SK-N-SH (cell line): Measurements from ENCODE around the gene P2RX4. TPM values are rescaled to one million over a fixed set of nuclear protein-coding genes. Genes with fewer than 3 reads are reported as not detected.

Experiments used
- CTCF ChIA-PET: fragments of 300-600, 350-600 bp; formaldehyde crosslinking; extraction: SDS; loops from one replicate; lab custom pipeline; 2021; lab: Yijun Ruan, JAX
- POLR2A ChIA-PET: fragments of 350-600 bp; sonication (Branson Sonifier 250); formaldehyde crosslinking; extraction: SDS; loops from one replicate; lab custom pipeline; 2020; ENCODE audit warnings: antibody characterized with exemption, inconsistent platforms; lab: Yijun Ruan, JAX
- DNase-seq: peaks from one replicate; pipeline ENCODE4 v3.0.0; 2012
- H2AFZ ChIP-seq: fragments of 200-600 bp; sonication (generic); 2 replicates; pipeline ENCODE4 v1.8.1; 2016; ENCODE audit warnings: antibody characterized with exemption, mild to moderate bottlenecking, low read depth
- H3F3A ChIP-seq: fragments of 200-600 bp; sonication (generic); replicated peaks from 2 replicates; pipeline ENCODE3; 2016; ENCODE audit warnings: antibody characterized with exemption, mild to moderate bottlenecking; ENCODE audit not compliant: insufficient read depth
- H3K27ac ChIP-seq, 2 experiments: fragments of 200-500 bp in 1 of 2; fragments of 200-600 bp in 1 of 2; sonication (Bioruptor generic) in 1 of 2; sonication (generic), shearing (Covaris generic) in 1 of 2; 2 replicates each; pipeline versions ENCODE4 v1.5.1 to v1.6.1; 2014 to 2016; ENCODE audit warnings: low read depth in 2 of 2, inconsistent platforms in 1 of 2, low read length in 1 of 2, mild to moderate bottlenecking in 1 of 2, mixed read lengths in 1 of 2
- H3K27me3 ChIP-seq: fragments of 200-600 bp; sonication (generic), shearing (Covaris generic); 2 replicates; pipeline ENCODE4 v1.6.1; 2016; ENCODE audit warnings: mixed run types; ENCODE audit not compliant: insufficient read depth
- H3K36me3 ChIP-seq, 2 experiments: fragments of 200-500 bp in 1 of 2; fragments of 200-600 bp in 1 of 2; sonication (Bioruptor generic) in 1 of 2; sonication (generic) in 1 of 2; replicated peaks in 1 of 2; 2 replicates each; pipeline versions ENCODE3 to v1.5.1; 2014 to 2016; ENCODE audit warnings: low read length in 1 of 2, mild to moderate bottlenecking in 1 of 2; ENCODE audit not compliant: insufficient read depth in 2 of 2, control insufficient read depth in 1 of 2
- H3K4me1 ChIP-seq, 2 experiments: fragments of 200-500 bp in 1 of 2; fragments of 200-600 bp in 1 of 2; sonication (Bioruptor generic) in 1 of 2; sonication (generic), shearing (Covaris generic) in 1 of 2; 2 replicates each; pipeline versions ENCODE4 v1.5.1 to v1.6.1; 2014 to 2016; ENCODE audit warnings: low read depth in 1 of 2, low read length in 1 of 2, mixed run types in 1 of 2; ENCODE audit not compliant: insufficient read depth in 2 of 2, control insufficient read depth in 1 of 2
- H3K4me2 ChIP-seq: fragments of 200-600 bp; sonication (generic), shearing (Covaris generic); 2 replicates; pipeline ENCODE4 v1.6.1; 2017; ENCODE audit warnings: mixed run types
- H3K4me3 ChIP-seq, 2 experiments: fragments of 200-500 bp in 1 of 2; fragments of 200-600 bp in 1 of 2; sonication (Bioruptor generic) in 1 of 2; sonication (generic), shearing (Covaris generic) in 1 of 2; 2 replicates each; pipeline versions ENCODE4 v1.5.1 to v1.8.1; 2014 to 2016; ENCODE audit warnings: low read depth in 2 of 2, inconsistent platforms in 1 of 2, low read length in 1 of 2, mild to moderate bottlenecking in 1 of 2, mixed read lengths in 1 of 2, moderate library complexity in 1 of 2
- H3K79me2 ChIP-seq: fragments of 200-600 bp; sonication (generic); 2 replicates; pipeline ENCODE4 v1.8.1; 2017; ENCODE audit warnings: mild to moderate bottlenecking; ENCODE audit not compliant: insufficient read depth
- H3K9ac ChIP-seq: fragments of 200-600 bp; sonication (generic); 2 replicates; pipeline ENCODE4 v1.6.1; 2017; ENCODE audit warnings: mixed run types
- H3K9me2 ChIP-seq: fragments of 200-600 bp; sonication (generic); 2 replicates; pipeline ENCODE4 v1.6.1; 2017; ENCODE audit warnings: mixed run types
- H3K9me3 ChIP-seq: fragments of 200-600 bp; sonication (generic); 2 replicates; pipeline ENCODE4 v1.6.1; 2017; ENCODE audit warnings: mixed run types, mild to moderate bottlenecking, moderate library complexity
- H4K20me1 ChIP-seq: fragments of 200-600 bp; sonication (generic); 2 replicates; pipeline ENCODE4 v1.6.1; 2017; ENCODE audit warnings: mild to moderate bottlenecking, mixed run types; ENCODE audit not compliant: insufficient read depth
- ELF1 ChIP-seq: IDR thresholded peaks from 2 replicates; pipeline ENCODE4 v1.4.0; 2012
- EZH2phosphoT487 ChIP-seq: fragments of 200-600 bp; sonication (generic); IDR thresholded peaks from 2 replicates; pipeline ENCODE4 v1.6.1; 2017; ENCODE audit warnings: low read depth, mixed run types, mild to moderate bottlenecking, antibody characterized with exemption, moderate library complexity, borderline replicate concordance
- FOSL2 ChIP-seq: IDR thresholded peaks from 2 replicates; pipeline ENCODE4 v1.4.0; 2012; ENCODE audit warnings: low read depth, mild to moderate bottlenecking, moderate library complexity, borderline replicate concordance
- FOXJ3 ChIP-seq: sonication (generic); formaldehyde crosslinking; IDR thresholded peaks from 2 replicates; pipeline ENCODE4 v1.5.1; 2020; ENCODE audit warnings: mild to moderate bottlenecking, missing genetic modification reagents
- FOXM1 ChIP-seq: IDR thresholded peaks from 2 replicates; pipeline ENCODE4 v1.4.0; 2012; ENCODE audit warnings: low read depth, mild to moderate bottlenecking
- JUND ChIP-seq: IDR thresholded peaks from 2 replicates; pipeline ENCODE4 v1.4.0; 2012
- MEF2A ChIP-seq: IDR thresholded peaks from 2 replicates; pipeline ENCODE4 v1.4.0; 2012; ENCODE audit warnings: low read depth, borderline replicate concordance
- NFIC ChIP-seq: IDR thresholded peaks from 2 replicates; pipeline ENCODE4 v1.4.0; 2012; ENCODE audit warnings: borderline replicate concordance
- NRF1 ChIP-seq: IDR thresholded peaks from 2 replicates; pipeline ENCODE4 v1.6.1; 2012; ENCODE audit warnings: low read depth, mild to moderate bottlenecking, low read length
- PBX3 ChIP-seq: IDR thresholded peaks from 2 replicates; pipeline ENCODE4; 2012
- POLR2AphosphoS5 ChIP-seq: IDR thresholded peaks from 2 replicates; pipeline ENCODE4 v1.6.1; 2012; ENCODE audit warnings: low read depth, low read length
- REST ChIP-seq: IDR thresholded peaks from 2 replicates; pipeline ENCODE4 v1.6.1; 2012; ENCODE audit warnings: mild to moderate bottlenecking, low read depth, low read length, moderate library complexity
- RFX5 ChIP-seq: IDR thresholded peaks from 2 replicates; pipeline ENCODE4 v1.6.1; 2012; ENCODE audit warnings: mild to moderate bottlenecking, improper control_type of control experiment, low read length
- TEAD4 ChIP-seq: IDR thresholded peaks from 2 replicates; pipeline ENCODE4 v1.4.0; 2012; ENCODE audit warnings: mild to moderate bottlenecking, borderline replicate concordance; ENCODE audit not compliant: insufficient read depth
- WGBS: methylation state at CpG from one replicate; pipeline ENCODE4 v1.1.6; 2017; ENCODE audit warnings: low lambda C conversion rate; 5-methylcytosine and 5-hydroxymethylcytosine counted together
- polyA plus RNA-seq, 3 experiments: library from polyadenylated mRNA; depleted of rRNA; stranded (reverse); fragments of >200 nt; gene quantifications; 2 replicates each; pipeline ENCODE4 v1.2.3, GENCODE V29; 2012
- TF ChIP-seq, protein P1 (sequence below): fragments of 150-350 bp; IDR thresholded peaks from 2 replicates; pipeline ENCODE4 v1.6.1; 2016; ENCODE audit warnings: mild to moderate bottlenecking, low read depth, low read length
- TF ChIP-seq, protein P2 (sequence below): fragments of 200-600 bp; sonication (generic); IDR thresholded peaks from 2 replicates; pipeline ENCODE4 v1.6.1; 2017; ENCODE audit warnings: antibody characterized with exemption, mild to moderate bottlenecking, moderate library complexity

The P2RX4 gene
- polyA plus RNA-seq, 1 of the 3 experiments (the other 2 are of a cell fraction), result 32.2 TPM

- TF ChIP-seq EZH2phosphoT487, result no peak
These were observed 64.3 kb downstream of the P2RX4 start (continued) for GRCh38 chr12:121274036-121274763.

- no peak for DNase-seq
- TF ChIP-seq, protein P1, sequence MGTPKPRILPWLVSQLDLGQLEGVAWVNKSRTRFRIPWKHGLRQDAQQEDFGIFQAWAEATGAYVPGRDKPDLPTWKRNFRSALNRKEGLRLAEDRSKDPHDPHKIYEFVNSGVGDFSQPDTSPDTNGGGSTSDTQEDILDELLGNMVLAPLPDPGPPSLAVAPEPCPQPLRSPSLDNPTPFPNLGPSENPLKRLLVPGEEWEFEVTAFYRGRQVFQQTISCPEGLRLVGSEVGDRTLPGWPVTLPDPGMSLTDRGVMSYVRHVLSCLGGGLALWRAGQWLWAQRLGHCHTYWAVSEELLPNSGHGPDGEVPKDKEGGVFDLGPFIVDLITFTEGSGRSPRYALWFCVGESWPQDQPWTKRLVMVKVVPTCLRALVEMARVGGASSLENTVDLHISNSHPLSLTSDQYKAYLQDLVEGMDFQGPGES, result no peak
- TF ChIP-seq NFIC (no peak), TEAD4 (no peak), POLR2AphosphoS5 (no peak), NRF1 (no peak), ELF1 (no peak), MEF2A (no peak), FOXJ3 (CRISPR knock-in tag) (no peak), FOXM1 (no peak), EZH2phosphoT487 (no peak), FOSL2 (no peak), JUND (no peak), RFX5 (no peak), PBX3 (no peak), REST (no peak)
- TF ChIP-seq, protein P2, sequence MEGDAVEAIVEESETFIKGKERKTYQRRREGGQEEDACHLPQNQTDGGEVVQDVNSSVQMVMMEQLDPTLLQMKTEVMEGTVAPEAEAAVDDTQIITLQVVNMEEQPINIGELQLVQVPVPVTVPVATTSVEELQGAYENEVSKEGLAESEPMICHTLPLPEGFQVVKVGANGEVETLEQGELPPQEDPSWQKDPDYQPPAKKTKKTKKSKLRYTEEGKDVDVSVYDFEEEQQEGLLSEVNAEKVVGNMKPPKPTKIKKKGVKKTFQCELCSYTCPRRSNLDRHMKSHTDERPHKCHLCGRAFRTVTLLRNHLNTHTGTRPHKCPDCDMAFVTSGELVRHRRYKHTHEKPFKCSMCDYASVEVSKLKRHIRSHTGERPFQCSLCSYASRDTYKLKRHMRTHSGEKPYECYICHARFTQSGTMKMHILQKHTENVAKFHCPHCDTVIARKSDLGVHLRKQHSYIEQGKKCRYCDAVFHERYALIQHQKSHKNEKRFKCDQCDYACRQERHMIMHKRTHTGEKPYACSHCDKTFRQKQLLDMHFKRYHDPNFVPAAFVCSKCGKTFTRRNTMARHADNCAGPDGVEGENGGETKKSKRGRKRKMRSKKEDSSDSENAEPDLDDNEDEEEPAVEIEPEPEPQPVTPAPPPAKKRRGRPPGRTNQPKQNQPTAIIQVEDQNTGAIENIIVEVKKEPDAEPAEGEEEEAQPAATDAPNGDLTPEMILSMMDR, result no peak
- no peak overlapping the region for H3K9ac ChIP-seq
- no peak overlapping the region; a peak in 1 of 4 replicates for H3K27ac ChIP-seq
- no peaks in the 10 kb centered on the region for H3K9me3 ChIP-seq
- no peaks in the 10 kb centered on the region for H3K9me2 ChIP-seq
- 87% methylated on average over 6 of the region's 6 CpGs for WGBS
- no peaks in the 10 kb centered on the region for H3K27me3 ChIP-seq
- no peak overlapping the region for H2AFZ ChIP-seq
- CTCF ChIA-PET, result interaction anchor here (1.1 kb wide), 1 partner anchor 9 kb away, joined by 3 read pairs; no protein-coding TSS in a partner anchor
- no peak overlapping the region for H3K4me3 ChIP-seq
- POLR2A ChIA-PET, result no interaction called here
- peaks cover 4% of the 10 kb centered on the region for H3F3A ChIP-seq
- peaks cover 4 to 17% of the 10 kb centered on the region in 2 experiments; a peak in 2 of 4 replicates for H3K4me1 ChIP-seq
- peaks cover 4% of the 10 kb centered on the region; the same call in 1 of the 2 replicates for H4K20me1 ChIP-seq
- H3K4me2 ChIP-seq, result no peak overlapping the region
- peaks cover 0 to 6% of the 10 kb centered on the region in 2 experiments for H3K36me3 ChIP-seq
- peaks cover 17% of the 10 kb centered on the region; the same call in 1 of the 2 replicates for H3K79me2 ChIP-seq
These were observed 67.4 kb downstream of the P2RX4 start for GRCh38 chr12:121277374-121277759.
